Measurements from ENCODE around the gene VPS11. TPM values are rescaled to one million over a fixed set of nuclear protein-coding genes. Genes with fewer than 3 reads are reported as not detected.

Gene VPS11
- total RNA-seq, 4 donors from 2014 or later = 30.2 to 44.1 (median 41.3) TPM

- H3K4me3 ChIP-seq (ENCODE audit: low read depth, poor library complexity, severe bottlenecking) = no peak overlapping the region
- TF ChIP-seq CTCF (IDR thresholded peaks at IDR 0.05) (no peak), POLR2A (IDR thresholded peaks at IDR 0.05) (no peak)
- 67% methylated on average over 4 of the region's 4 CpGs for WGBS, 2 donors
- no peak for DNase-seq (ENCODE audit: low spot score in 2 of 2)
- intact Hi-C loops (cut with DNase I; ENCODE audit: low total_unique reads) = no loop called here
Observed at GRCh38 chr11:119065369-119065768, 2.2 kb upstream of the VPS11 start.

GRCh38 chr11:119077839-119078238 lies 10.2 kb downstream of the VPS11 start:
- TF ChIP-seq POLR2A (IDR thresholded peaks at IDR 0.05) (no peak), CTCF (IDR thresholded peaks at IDR 0.05) (no peak)

GRCh38 chr11:119078675-119079420 lies 11.2 kb downstream of the VPS11 start:
- TF ChIP-seq CTCF (IDR thresholded peaks at IDR 0.05) (no peak), POLR2A (IDR thresholded peaks at IDR 0.05) (no peak)
- 90 to 94% methylated on average over 19 of the region's 19 CpGs for WGBS, 2 donors
- intact Hi-C loops (cut with DNase I; ENCODE audit: low total_unique reads) = no loop called here
- DNase-seq (ENCODE audit: low spot score in 2 of 2) = no peak
- no peak overlapping the region for H3K4me3 ChIP-seq (ENCODE audit: low read depth, poor library complexity, severe bottlenecking)

More at GRCh38 chr11:119077839-119078238, 10.2 kb downstream of the VPS11 start:
- intact Hi-C loops (cut with DNase I; ENCODE audit: low total_unique reads) = no loop called here
- no peak overlapping the region for H3K4me3 ChIP-seq (ENCODE audit: low read depth, poor library complexity, severe bottlenecking)
- 83 to 94% methylated on average over 11 of the region's 11 CpGs for WGBS, 2 donors
- DNase-seq (ENCODE audit: low spot score in 2 of 2) = no peak

- H3K4me3 ChIP-seq (ENCODE audit: low read depth, poor library complexity, severe bottlenecking) = no peak overlapping the region
- intact Hi-C loops (cut with DNase I; ENCODE audit: low total_unique reads) = no loop called here
- WGBS, 2 donors = 68% methylated on average over 7 of the region's 7 CpGs
- TF ChIP-seq POLR2A (IDR thresholded peaks at IDR 0.05) (no peak), CTCF (IDR thresholded peaks at IDR 0.05) (no peak)
- no peak for DNase-seq (ENCODE audit: low spot score in 2 of 2)
Observed at GRCh38 chr11:119081682-119082260, 14.2 kb downstream of the VPS11 start.

GRCh38 chr11:119084663-119085436 lies 17.2 kb downstream of the VPS11 start, which contains the start of gene HMBS:
TSS of gene HMBS (plus strand) at chr11:119084881. CDS start at chr11:119085034, 153 bp downstream.
- H3K4me3 ChIP-seq (ENCODE audit: low read depth, poor library complexity, severe bottlenecking) = peak within 1 kb of the TSS; percentile 42
- peak; percentile 90 to 99 for DNase-seq (ENCODE audit: low spot score in 2 of 2)
- 0% methylated on average over 41 to 44 of the region's 45 CpGs for WGBS, 2 donors
- TF ChIP-seq POLR2A (IDR thresholded peaks at IDR 0.05) (no peak), CTCF (IDR thresholded peaks at IDR 0.05) (no peak)
- intact Hi-C loops (cut with DNase I; ENCODE audit: low total_unique reads) = no loop called here

Data from lower leg skin (tissue), 4 donors.